PC-3 (cell line): ENCODE measurements around the gene COL13A1. TPM values are rescaled to one million over a fixed set of nuclear protein-coding genes. Genes with fewer than 3 reads are reported as not detected.
A peak's percentile ranks its signal among the peaks of the same experiment; 100 is the strongest.

Experiments used
- ATAC-seq: fragments of 200-7000 bp; cut with Tn5 transposase; 2 replicates; pipeline ENCODE4 v1.9.1; 2020; ENCODE audit warnings: mild to moderate bottlenecking, moderate library complexity
- BruUV-seq: library from RNA; stranded (reverse); fragments of 400-500 nt; replicated peaks from 2 replicates; lab custom pipeline; 2021; lab: Mats Ljungman, UMichigan
- CTCF ChIA-PET: fragments of 300-600 bp; sonication (Branson Sonifier 250); formaldehyde crosslinking; loops from one replicate; lab custom pipeline; 2022; ENCODE audit warnings: antibody characterized with exemption; lab: Charles Lee
- POLR2A ChIA-PET: fragments of 300-600 bp; sonication (Branson Sonifier 250); formaldehyde crosslinking; loops from one replicate; lab custom pipeline; 2022; ENCODE audit warnings: antibody characterized with exemption; ENCODE audit not compliant: unreplicated experiment; lab: Charles Lee
- DNase-seq: peaks from one replicate; pipeline ENCODE4 v3.0.0-alpha.2; 2015
- H2AFZ ChIP-seq: fragments of 300-600 bp; sonication (generic); 2 replicates; pipeline ENCODE4 v1.6.0; 2016; ENCODE audit warnings: antibody characterized with exemption, low read length
- H3F3A ChIP-seq: fragments of 300-600 bp; sonication (generic); one replicate; pipeline ENCODE4 v1.6.0; 2017; ENCODE audit warnings: antibody characterized with exemption, low read length, control low read depth, mild to moderate bottlenecking; ENCODE audit not compliant: unreplicated experiment
- H3K27ac ChIP-seq: fragments of 300-600 bp; sonication (generic); 2 replicates; pipeline ENCODE4 v1.5.1; 2016; ENCODE audit warnings: mild to moderate bottlenecking, low read length
- H3K27me3 ChIP-seq: fragments of 300-600 bp; sonication (generic); 2 replicates; pipeline ENCODE4 v1.6.1; 2016; ENCODE audit warnings: low read length, mixed read lengths
- H3K36me3 ChIP-seq: fragments of 300-600 bp; sonication (generic); 2 replicates; pipeline ENCODE4 v1.6.1; 2016; ENCODE audit warnings: low read depth, mixed run types, low read length, mixed read lengths
- H3K4me1 ChIP-seq: fragments of 300-600 bp; sonication (generic); 2 replicates; pipeline ENCODE4 v1.5.1; 2016; ENCODE audit warnings: low read length; ENCODE audit not compliant: insufficient read depth
- H3K4me2 ChIP-seq: fragments of 300-600 bp; sonication (generic); 2 replicates; pipeline ENCODE4 v1.6.0; 2016; ENCODE audit warnings: low read length
- H3K4me3 ChIP-seq: fragments of 300-600 bp; sonication (generic); 2 replicates; pipeline ENCODE4 v1.5.1; 2016; ENCODE audit warnings: mild to moderate bottlenecking, low read length, mixed read lengths
- H3K79me2 ChIP-seq: fragments of 300-600 bp; sonication (generic); 2 replicates; pipeline ENCODE4 v1.6.1; 2017; ENCODE audit warnings: low read length, mixed read lengths
- H3K9ac ChIP-seq: fragments of 300-600 bp; sonication (generic); 2 replicates; pipeline ENCODE4 v1.6.0; 2016; ENCODE audit warnings: mild to moderate bottlenecking, low read length
- H3K9me2 ChIP-seq: fragments of 300-600 bp; sonication (generic); replicated peaks from 2 replicates; pipeline ENCODE4 v1.6.1; 2016; ENCODE audit warnings: mixed run types, low read length, mixed read lengths
- H3K9me3 ChIP-seq: fragments of 300-600 bp; sonication (generic); 2 replicates; pipeline ENCODE4 v1.6.1; 2016; ENCODE audit warnings: low read length, mixed read lengths
- H4K20me1 ChIP-seq: fragments of 300-600 bp; sonication (generic); 2 replicates; pipeline ENCODE4 v1.6.1; 2016; ENCODE audit warnings: low read length, mixed read lengths
- CTCF ChIP-seq: fragments of 300-600 bp; sonication (generic); conservative IDR thresholded peaks from 2 replicates; pipeline ENCODE4 v1.5.1; 2017; ENCODE audit warnings: antibody characterized with exemption, low read depth, mild to moderate bottlenecking, low read length
- EZH2 ChIP-seq: fragments of 300-600 bp; sonication (generic); IDR thresholded peaks from one replicate; pipeline ENCODE4 v1.6.1; 2017; ENCODE audit warnings: antibody characterized with exemption, mild to moderate bottlenecking, low read length; ENCODE audit not compliant: unreplicated experiment
- EZH2phosphoT487 ChIP-seq: fragments of 300-600 bp; sonication (generic); IDR thresholded peaks from 2 replicates; pipeline ENCODE4 v1.6.1; 2018; ENCODE audit warnings: mild to moderate bottlenecking, antibody characterized with exemption, low read length, borderline replicate concordance
- intact Hi-C: fragments of 100-400 bp; cut with micrococcal nuclease; formaldehyde crosslinking; loops from 2 replicates; pipeline ENCODE4 v1.9.0; 2023
- total RNA-seq: library from RNA; depleted of rRNA; stranded (reverse); fragments of >200 nt; gene quantifications from 2 replicates; pipeline ENCODE4 v1.2.3, GENCODE V29; 2014

COL13A1 gene
- total RNA-seq, 1 experiment from 2014 or later = 201 TPM

GRCh38 chr10:69863580-69863979, 61.9 kb downstream of the COL13A1 start:
- Histone ChIP-seq H3K4me3 (no peak overlapping the region), H3F3A (peaks cover 23% of the 10 kb centered on the region), H3K9ac (peak overlapping the region; percentile 68), H3K4me2 (peak overlapping the region; percentile 72), H3K27me3 (no peaks in the 10 kb centered on the region), H3K79me2 (peaks cover 65% of the 10 kb centered on the region), H3K27ac (peak overlapping the region; percentile 95), H2AFZ (no peak overlapping the region), H3K9me2 (no peaks in the 10 kb centered on the region), H3K9me3 (no peaks in the 10 kb centered on the region), H3K36me3 (no peaks in the 10 kb centered on the region), H3K4me1 (peaks cover 83% of the 10 kb centered on the region), H4K20me1 (no peaks in the 10 kb centered on the region)
- DNase-seq (peak; percentile 84), ATAC-seq (peak; percentile 11)
- TF ChIP-seq CTCF (no peak), EZH2 (no peak), EZH2phosphoT487 (no peak)
- CTCF ChIA-PET = interaction anchor here (0.6 to 1.1 kb wide), 2 partner anchors 77 to 130 kb away, joined by 3 to 9 read pairs; no protein-coding TSS in a partner anchor
- no TSS peak for BruUV-seq
- intact Hi-C loops = no loop called here
- POLR2A ChIA-PET = interaction anchor here (0.7 kb wide), 1 partner anchor 56 kb away, joined by 3 read pairs; no protein-coding TSS in a partner anchor

GRCh38 chr10:69864321-69864720, 62.6 kb downstream of the COL13A1 start:
- TF ChIP-seq EZH2 (no peak), CTCF (no peak), EZH2phosphoT487 (no peak)
- no peaks in the 10 kb centered on the region for H3K27me3 ChIP-seq
- no TSS peak for BruUV-seq
- H3K9me3 ChIP-seq = no peaks in the 10 kb centered on the region
- peaks cover 60% of the 10 kb centered on the region for H3K79me2 ChIP-seq
- peaks cover 90% of the 10 kb centered on the region for H3K4me1 ChIP-seq
- CTCF ChIA-PET = interaction anchor here (0.6 to 1.1 kb wide), 5 partner anchors 48 to 130 kb away, joined by 3 to 9 read pairs (median 4); no protein-coding TSS in a partner anchor
- peak overlapping the region; percentile 95 for H3K27ac ChIP-seq
- H3K4me3 ChIP-seq = peak overlapping the region; percentile 13; the same call in 1 of the 2 replicates
- H3K4me2 ChIP-seq = peak overlapping the region; percentile 72
- H3K36me3 ChIP-seq = no peaks in the 10 kb centered on the region
- no peaks in the 10 kb centered on the region for H4K20me1 ChIP-seq
- intact Hi-C loops = loop anchor here (1.0 kb wide), 4 partner anchors 10 to 63 kb away; partner anchors contain the start of gene COL13A1
- DNase-seq (peak; percentile 100), ATAC-seq (peak; percentile 61)
- POLR2A ChIA-PET = interaction anchor here (0.6 to 0.7 kb wide), 2 partner anchors 56 to 70 kb away, joined by 3 read pairs; no protein-coding TSS in a partner anchor
- H3K9ac ChIP-seq = peak overlapping the region; percentile 84
- H3K9me2 ChIP-seq = no peaks in the 10 kb centered on the region
- peak overlapping the region; percentile 0; the same call in 1 of the 2 replicates for H2AFZ ChIP-seq
- H3F3A ChIP-seq = peaks cover 28% of the 10 kb centered on the region

- ATAC-seq (no peak), DNase-seq (peak; percentile 98)
- no peaks in the 10 kb centered on the region for H3K27me3 ChIP-seq
- H3K9ac ChIP-seq = peak overlapping the region; percentile 84
- peaks cover 97% of the 10 kb centered on the region for H3K4me1 ChIP-seq
- intact Hi-C loops = no loop called here
- H3K36me3 ChIP-seq = no peaks in the 10 kb centered on the region
- H3F3A ChIP-seq = peaks cover 28% of the 10 kb centered on the region
- ChIA-PET CTCF (no interaction called here), POLR2A (no interaction called here)
- H3K27ac ChIP-seq = peak overlapping the region; percentile 95
- H3K9me2 ChIP-seq = no peaks in the 10 kb centered on the region
- peak overlapping the region; percentile 72 for H3K4me2 ChIP-seq
- peaks cover 60% of the 10 kb centered on the region for H3K79me2 ChIP-seq
- peak overlapping the region; percentile 13 for H3K4me3 ChIP-seq
- BruUV-seq = no TSS peak
- no peaks in the 10 kb centered on the region for H4K20me1 ChIP-seq
- H2AFZ ChIP-seq = no peak overlapping the region
- H3K9me3 ChIP-seq = no peaks in the 10 kb centered on the region
- TF ChIP-seq EZH2phosphoT487 = no peak
- no peak for TF ChIP-seq EZH2
- no peak for TF ChIP-seq CTCF
Measured at GRCh38 chr10:69865450-69865849, 63.7 kb downstream of the COL13A1 start.
